GM12864 (cell line): ENCODE data around the gene PKN3.
"Not testable (repeated sequence)": the region's sequence is repeated elsewhere in the genome, so short reads cannot be mapped to it uniquely, and the experiment has no call there.

Experiments
- DNase-seq: peaks from one replicate; pipeline ENCODE4 v3.0.0-alpha.2; 2011; ENCODE audit warnings: low read depth
- H3K4me3 ChIP-seq: 2 replicates; pipeline ENCODE4 v1.5.1; 2011; ENCODE audit warnings: mild to moderate bottlenecking, low read depth, low read length, control low read depth
- CTCF ChIP-seq: IDR thresholded peaks from 2 replicates; pipeline ENCODE4 v1.5.1; 2011; ENCODE audit warnings: low read depth, mild to moderate bottlenecking, moderate library complexity, low read length, control low read depth, inconsistent platforms; ENCODE audit errors: missing control alignments

PKN3 gene

GRCh38 chr9:128685636-128686489 is 16.4 kb upstream of the PKN3 start:
- H3K4me3 ChIP-seq = peak overlapping the region; percentile 76
- no peak for DNase-seq
- TF ChIP-seq CTCF = no peak

GRCh38 chr9:128687453-128687852 is 14.8 kb upstream of the PKN3 start:
- TF ChIP-seq CTCF = no peak
- DNase-seq = no peak
- no peak overlapping the region for H3K4me3 ChIP-seq

GRCh38 chr9:128688501-128689292 is 13.6 kb upstream of the PKN3 start, which contains the start of gene SET:
Gene SET (plus strand): TSS chr9:128689222. CDS start chr9:128689583, 361 bp downstream.
- TF ChIP-seq CTCF = no peak
- H3K4me3 ChIP-seq = peak within 1 kb of the TSS; percentile 99
- peak; percentile 75 for DNase-seq

GRCh38 chr9:128689293-128689774 is 13.0 kb upstream of the PKN3 start:
- no peak for TF ChIP-seq CTCF
- peak overlapping the region; percentile 99 for H3K4me3 ChIP-seq
- no peak for DNase-seq

- TF ChIP-seq CTCF = no peak
- DNase-seq = no peak
- H3K4me3 ChIP-seq = peak overlapping the region; percentile 99
These were observed 12.3 kb upstream of the PKN3 start for GRCh38 chr9:128689820-128690683.

GRCh38 chr9:128690684-128691034 is 11.6 kb upstream of the PKN3 start:
- no peak for DNase-seq
- H3K4me3 ChIP-seq = peak overlapping the region; percentile 99
- no peak for TF ChIP-seq CTCF

GRCh38 chr9:128693738-128694137 is 8.6 kb upstream of the PKN3 start:
- DNase-seq, H3K4me3 ChIP-seq: not testable (repeated sequence)
